MM.1S (cell line): ENCODE data around the gene PLP1.

Source experiments
- DNase-seq: peaks from one replicate; pipeline ENCODE4 v3.0.0-alpha.2; 2015
- H2AFZ ChIP-seq: fragments of 300-600 bp; sonication (generic); 2 replicates; pipeline ENCODE4 v1.6.0; 2016; ENCODE audit warnings: antibody characterized with exemption, low read length
- H3F3A ChIP-seq: fragments of 300-600 bp; sonication (generic); 2 replicates; pipeline ENCODE4 v1.6.1; 2016; ENCODE audit warnings: mild to moderate bottlenecking, antibody characterized with exemption, low read length, moderate library complexity, mixed read lengths; ENCODE audit not compliant: insufficient read depth
- H3K27ac ChIP-seq: fragments of 300-600 bp; sonication (generic); 2 replicates; pipeline ENCODE4 v1.5.1; 2016; ENCODE audit warnings: mild to moderate bottlenecking, low read length
- H3K27me3 ChIP-seq: fragments of 300-600 bp; sonication (generic); replicated peaks from 2 replicates; pipeline ENCODE4 v1.6.0; 2016; ENCODE audit warnings: low read length; ENCODE audit not compliant: insufficient read depth
- H3K36me3 ChIP-seq: fragments of 300-600 bp; sonication (generic); replicated peaks from 2 replicates; pipeline ENCODE4 v1.6.1; 2016; ENCODE audit warnings: mild to moderate bottlenecking, low read length, mixed read lengths; ENCODE audit not compliant: insufficient read depth
- H3K4me1 ChIP-seq: fragments of 300-600 bp; sonication (generic); 2 replicates; pipeline ENCODE4 v1.6.1; 2016; ENCODE audit warnings: low read length, mixed read lengths
- H3K4me2 ChIP-seq: fragments of 300-600 bp; sonication (generic); 2 replicates; pipeline ENCODE4 v1.6.0; 2016; ENCODE audit warnings: low read depth, low read length
- H3K4me3 ChIP-seq: fragments of 300-600 bp; sonication (generic); 2 replicates; pipeline ENCODE4 v1.5.1; 2016; ENCODE audit warnings: low read length, mixed read lengths
- H3K79me2 ChIP-seq: fragments of 300-600 bp; sonication (generic); 2 replicates; pipeline ENCODE4 v1.6.1; 2016; ENCODE audit warnings: mixed run types, low read length, mixed read lengths
- H3K9ac ChIP-seq: fragments of 300-600 bp; sonication (generic); 2 replicates; pipeline ENCODE4 v1.6.1; 2016; ENCODE audit warnings: low read length, mixed read lengths
- H3K9me2 ChIP-seq: fragments of 300-600 bp; sonication (generic); replicated peaks from 2 replicates; pipeline ENCODE4 v1.6.1; 2016; ENCODE audit warnings: mild to moderate bottlenecking, low read length, mixed read lengths; ENCODE audit not compliant: insufficient read depth
- H3K9me3 ChIP-seq: fragments of 300-600 bp; sonication (generic); replicated peaks from 2 replicates; pipeline ENCODE4 v1.6.1; 2016; ENCODE audit warnings: mild to moderate bottlenecking, low read length, mixed read lengths; ENCODE audit not compliant: insufficient read depth
- H4K20me1 ChIP-seq: fragments of 300-600 bp; sonication (generic); 2 replicates; pipeline ENCODE4 v1.6.1; 2016; ENCODE audit warnings: mild to moderate bottlenecking, low read length, moderate library complexity, mixed read lengths; ENCODE audit not compliant: insufficient read depth
- CTCF ChIP-seq: fragments of 300-600 bp; sonication (generic); IDR thresholded peaks from 2 replicates; pipeline ENCODE4 v1.5.1; 2016; ENCODE audit warnings: antibody characterized with exemption, low read length, mixed read lengths
- EZH2 ChIP-seq: fragments of 300-600 bp; sonication (generic); optimal IDR thresholded peaks from 2 replicates; pipeline ENCODE3; 2017; ENCODE audit warnings: low read depth, mild to moderate bottlenecking, antibody characterized with exemption, low read length, mixed read lengths
- EZH2phosphoT487 ChIP-seq: fragments of 300-600 bp; sonication (generic); IDR thresholded peaks from 2 replicates; pipeline ENCODE4 v1.6.1; 2018; ENCODE audit warnings: antibody characterized with exemption, low read length

PLP1 gene

GRCh38 chrX:103783971-103784370, 7.3 kb downstream of the PLP1 start:
- Histone ChIP-seq H3K4me3 (no peak overlapping the region), H2AFZ (no peak overlapping the region), H3K79me2 (no peaks in the 10 kb centered on the region), H3K9me3 (no peaks in the 10 kb centered on the region), H3K36me3 (no peaks in the 10 kb centered on the region), H3K27ac (no peak overlapping the region), H3K9ac (no peak overlapping the region), H3K27me3 (no peaks in the 10 kb centered on the region), H3K9me2 (no peaks in the 10 kb centered on the region), H3F3A (no peaks in the 10 kb centered on the region), H3K4me1 (peaks cover 9% of the 10 kb centered on the region), H3K4me2 (no peak overlapping the region), H4K20me1 (no peaks in the 10 kb centered on the region)
- DNase-seq: no peak
- TF ChIP-seq CTCF: no peak
- TF ChIP-seq EZH2phosphoT487: no peak
- no peak for TF ChIP-seq EZH2

- no peak overlapping the region for H2AFZ ChIP-seq
- H3K4me1 ChIP-seq: peaks cover 9% of the 10 kb centered on the region
- no peaks in the 10 kb centered on the region for H3K9me2 ChIP-seq
- H3K27ac ChIP-seq: no peak overlapping the region; the same call in 1 of the 2 replicates
- no peak overlapping the region for H3K4me2 ChIP-seq
- no peaks in the 10 kb centered on the region for H3K36me3 ChIP-seq
- H3K4me3 ChIP-seq: no peak overlapping the region
- no peaks in the 10 kb centered on the region for H3K79me2 ChIP-seq
- H3K9ac ChIP-seq: no peak overlapping the region
- no peaks in the 10 kb centered on the region for H4K20me1 ChIP-seq
- no peak for TF ChIP-seq CTCF
- no peak for TF ChIP-seq EZH2phosphoT487
- TF ChIP-seq EZH2: no peak
- no peaks in the 10 kb centered on the region for H3K27me3 ChIP-seq
- H3F3A ChIP-seq: no peaks in the 10 kb centered on the region
- DNase-seq: peak; percentile 22
- H3K9me3 ChIP-seq: no peaks in the 10 kb centered on the region
Observed at GRCh38 chrX:103789004-103789403, 12.4 kb downstream of the PLP1 start.

GRCh38 chrX:103791228-103791627, 14.6 kb downstream of the PLP1 start:
- Histone ChIP-seq H3K9me3 (no peaks in the 10 kb centered on the region), H3K4me1 (peaks cover 9% of the 10 kb centered on the region), H3K27ac (no peak overlapping the region), H3K79me2 (no peaks in the 10 kb centered on the region), H3K9me2 (no peaks in the 10 kb centered on the region), H3F3A (no peaks in the 10 kb centered on the region), H3K4me3 (no peak overlapping the region), H3K36me3 (no peaks in the 10 kb centered on the region), H4K20me1 (no peaks in the 10 kb centered on the region), H3K27me3 (no peaks in the 10 kb centered on the region), H3K4me2 (no peak overlapping the region), H3K9ac (no peak overlapping the region), H2AFZ (no peak overlapping the region)
- TF ChIP-seq EZH2phosphoT487: no peak
- no peak for TF ChIP-seq CTCF
- TF ChIP-seq EZH2: no peak
- DNase-seq: no peak
